SK-N-SH (cell line): ENCODE results near the gene TBXA2R. TPM values are rescaled to one million over a fixed set of nuclear protein-coding genes. Genes with fewer than 3 reads are reported as not detected.

Experiments used
- CTCF ChIA-PET: fragments of 300-600, 350-600 bp; formaldehyde crosslinking; extraction: SDS; loops from one replicate; lab custom pipeline; 2021; lab: Yijun Ruan, JAX
- POLR2A ChIA-PET: fragments of 350-600 bp; sonication (Branson Sonifier 250); formaldehyde crosslinking; extraction: SDS; loops from one replicate; lab custom pipeline; 2020; ENCODE audit warnings: antibody characterized with exemption, inconsistent platforms; lab: Yijun Ruan, JAX
- DNase-seq: peaks from one replicate; pipeline ENCODE4 v3.0.0; 2012
- H2AFZ ChIP-seq: fragments of 200-600 bp; sonication (generic); 2 replicates; pipeline ENCODE4 v1.8.1; 2016; ENCODE audit warnings: antibody characterized with exemption, mild to moderate bottlenecking, low read depth
- H3F3A ChIP-seq: fragments of 200-600 bp; sonication (generic); replicated peaks from 2 replicates; pipeline ENCODE3; 2016; ENCODE audit warnings: antibody characterized with exemption, mild to moderate bottlenecking; ENCODE audit not compliant: insufficient read depth
- H3K27ac ChIP-seq, 2 experiments: fragments of 200-500 bp in 1 of 2; fragments of 200-600 bp in 1 of 2; sonication (Bioruptor generic) in 1 of 2; sonication (generic), shearing (Covaris generic) in 1 of 2; 2 replicates each; pipeline versions ENCODE4 v1.5.1 to v1.6.1; 2014 to 2016; ENCODE audit warnings: low read depth in 2 of 2, inconsistent platforms in 1 of 2, low read length in 1 of 2, mild to moderate bottlenecking in 1 of 2, mixed read lengths in 1 of 2
- H3K27me3 ChIP-seq: fragments of 200-600 bp; sonication (generic), shearing (Covaris generic); 2 replicates; pipeline ENCODE4 v1.6.1; 2016; ENCODE audit warnings: mixed run types; ENCODE audit not compliant: insufficient read depth
- H3K36me3 ChIP-seq, 2 experiments: fragments of 200-500 bp in 1 of 2; fragments of 200-600 bp in 1 of 2; sonication (Bioruptor generic) in 1 of 2; sonication (generic) in 1 of 2; replicated peaks in 1 of 2; 2 replicates each; pipeline versions ENCODE3 to v1.5.1; 2014 to 2016; ENCODE audit warnings: low read length in 1 of 2, mild to moderate bottlenecking in 1 of 2; ENCODE audit not compliant: insufficient read depth in 2 of 2, control insufficient read depth in 1 of 2
- H3K4me1 ChIP-seq, 2 experiments: fragments of 200-500 bp in 1 of 2; fragments of 200-600 bp in 1 of 2; sonication (Bioruptor generic) in 1 of 2; sonication (generic), shearing (Covaris generic) in 1 of 2; 2 replicates each; pipeline versions ENCODE4 v1.5.1 to v1.6.1; 2014 to 2016; ENCODE audit warnings: low read depth in 1 of 2, low read length in 1 of 2, mixed run types in 1 of 2; ENCODE audit not compliant: insufficient read depth in 2 of 2, control insufficient read depth in 1 of 2
- H3K4me2 ChIP-seq: fragments of 200-600 bp; sonication (generic), shearing (Covaris generic); 2 replicates; pipeline ENCODE4 v1.6.1; 2017; ENCODE audit warnings: mixed run types
- H3K4me3 ChIP-seq, 2 experiments: fragments of 200-500 bp in 1 of 2; fragments of 200-600 bp in 1 of 2; sonication (Bioruptor generic) in 1 of 2; sonication (generic), shearing (Covaris generic) in 1 of 2; 2 replicates each; pipeline versions ENCODE4 v1.5.1 to v1.8.1; 2014 to 2016; ENCODE audit warnings: low read depth in 2 of 2, inconsistent platforms in 1 of 2, low read length in 1 of 2, mild to moderate bottlenecking in 1 of 2, mixed read lengths in 1 of 2, moderate library complexity in 1 of 2
- H3K79me2 ChIP-seq: fragments of 200-600 bp; sonication (generic); 2 replicates; pipeline ENCODE4 v1.8.1; 2017; ENCODE audit warnings: mild to moderate bottlenecking; ENCODE audit not compliant: insufficient read depth
- H3K9ac ChIP-seq: fragments of 200-600 bp; sonication (generic); 2 replicates; pipeline ENCODE4 v1.6.1; 2017; ENCODE audit warnings: mixed run types
- H3K9me2 ChIP-seq: fragments of 200-600 bp; sonication (generic); 2 replicates; pipeline ENCODE4 v1.6.1; 2017; ENCODE audit warnings: mixed run types
- H3K9me3 ChIP-seq: fragments of 200-600 bp; sonication (generic); 2 replicates; pipeline ENCODE4 v1.6.1; 2017; ENCODE audit warnings: mixed run types, mild to moderate bottlenecking, moderate library complexity
- H4K20me1 ChIP-seq: fragments of 200-600 bp; sonication (generic); 2 replicates; pipeline ENCODE4 v1.6.1; 2017; ENCODE audit warnings: mild to moderate bottlenecking, mixed run types; ENCODE audit not compliant: insufficient read depth
- EP300 ChIP-seq, 2 experiments: IDR thresholded peaks; 2 replicates each; pipeline versions ENCODE4 v1.4.0 to v1.6.1; 2012; ENCODE audit warnings: borderline replicate concordance in 1 of 2, low read depth in 1 of 2, low read length in 1 of 2
- EZH2phosphoT487 ChIP-seq: fragments of 200-600 bp; sonication (generic); IDR thresholded peaks from 2 replicates; pipeline ENCODE4 v1.6.1; 2017; ENCODE audit warnings: low read depth, mixed run types, mild to moderate bottlenecking, antibody characterized with exemption, moderate library complexity, borderline replicate concordance
- FOSL2 ChIP-seq: IDR thresholded peaks from 2 replicates; pipeline ENCODE4 v1.4.0; 2012; ENCODE audit warnings: low read depth, mild to moderate bottlenecking, moderate library complexity, borderline replicate concordance
- MEF2A ChIP-seq: IDR thresholded peaks from 2 replicates; pipeline ENCODE4 v1.4.0; 2012; ENCODE audit warnings: low read depth, borderline replicate concordance
- RFX5 ChIP-seq: IDR thresholded peaks from 2 replicates; pipeline ENCODE4 v1.6.1; 2012; ENCODE audit warnings: mild to moderate bottlenecking, improper control_type of control experiment, low read length
- RXRA ChIP-seq: IDR thresholded peaks from 2 replicates; pipeline ENCODE4 v1.4.0; 2012; ENCODE audit warnings: low read depth, mild to moderate bottlenecking, borderline replicate concordance
- TCF12 ChIP-seq: IDR thresholded peaks from 2 replicates; pipeline ENCODE4 v1.4.0; 2012
- TEAD4 ChIP-seq: IDR thresholded peaks from 2 replicates; pipeline ENCODE4 v1.4.0; 2012; ENCODE audit warnings: mild to moderate bottlenecking, borderline replicate concordance; ENCODE audit not compliant: insufficient read depth
- WGBS: methylation state at CpG from one replicate; pipeline ENCODE4 v1.1.6; 2017; ENCODE audit warnings: low lambda C conversion rate; 5-methylcytosine and 5-hydroxymethylcytosine counted together
- polyA plus RNA-seq, 3 experiments: library from polyadenylated mRNA; depleted of rRNA; stranded (reverse); fragments of >200 nt; gene quantifications; 2 replicates each; pipeline ENCODE4 v1.2.3, GENCODE V29; 2012
- TF ChIP-seq, protein P1 (sequence below): fragments of 200-600 bp; sonication (generic); IDR thresholded peaks from 2 replicates; pipeline ENCODE4 v1.6.1; 2017; ENCODE audit warnings: antibody characterized with exemption, mild to moderate bottlenecking, moderate library complexity
- TF ChIP-seq, protein P2 (sequence below): fragments of 150-350 bp; IDR thresholded peaks from 2 replicates; pipeline ENCODE4 v1.6.1; 2017; ENCODE audit warnings: antibody characterized with exemption, low read length, low read depth, borderline replicate concordance
- TF ChIP-seq, protein P3 (sequence below): IDR thresholded peaks from 2 replicates; pipeline ENCODE4; 2012
- TF ChIP-seq, protein P4 (sequence below): fragments of 150-350 bp; IDR thresholded peaks from 2 replicates; pipeline ENCODE4 v1.6.1; 2016; ENCODE audit warnings: mild to moderate bottlenecking, low read depth, low read length
- TF ChIP-seq, protein P5 (sequence below): IDR thresholded peaks from 2 replicates; pipeline ENCODE4 v1.4.0; 2012; ENCODE audit warnings: low read depth
- TF ChIP-seq, protein P6 (sequence below): IDR thresholded peaks from 2 replicates; pipeline ENCODE4 v1.4.0; 2012; ENCODE audit warnings: low read depth, borderline replicate concordance

TBXA2R gene
- polyA plus RNA-seq, 1 of the 3 experiments (the other 2 are of a cell fraction) = 0.92 TPM

DNA sequence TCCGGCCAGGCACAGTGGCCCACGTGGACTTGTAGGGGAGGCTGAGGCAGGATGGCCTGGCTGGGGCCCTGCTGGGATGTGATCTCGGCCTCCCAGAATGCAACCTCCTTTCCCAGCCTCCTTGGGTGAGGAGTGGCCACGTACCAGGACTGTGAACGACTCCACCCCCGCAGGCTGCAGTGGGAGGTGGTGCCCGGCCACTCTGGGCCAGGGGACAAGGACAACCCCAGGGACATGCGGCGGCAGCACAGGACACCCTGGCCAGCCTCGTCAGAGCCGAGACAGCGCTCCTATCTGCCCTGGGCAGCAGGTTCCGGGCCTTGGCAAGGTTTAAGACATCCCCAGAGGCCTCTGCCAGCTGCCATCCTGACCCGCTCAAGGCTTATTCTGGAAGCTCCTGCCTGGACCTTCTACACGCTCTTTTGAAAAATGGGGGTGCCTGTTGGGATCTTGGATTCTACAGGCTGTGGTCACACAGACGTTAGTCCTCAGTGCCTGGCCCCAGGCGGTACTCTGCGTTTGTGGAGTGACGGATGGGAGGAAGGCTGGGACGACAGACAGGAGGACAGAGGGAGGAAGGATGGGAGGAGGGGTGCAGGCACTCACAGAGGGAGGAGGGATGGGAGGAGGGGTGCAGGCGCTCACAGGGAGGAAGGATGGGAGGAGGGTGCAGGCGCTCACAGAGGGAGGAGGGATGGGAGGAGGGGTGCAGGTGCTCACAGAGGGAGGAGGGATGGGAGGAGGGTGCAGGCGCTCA lies 39.8 kb upstream of the TBXA2R start:
- Histone ChIP-seq H3K9me2 (no peaks in the 10 kb centered on the region), H2AFZ (no peak overlapping the region), H3K9ac (no peak overlapping the region), H3K27me3 (no peaks in the 10 kb centered on the region), H4K20me1 (no peaks in the 10 kb centered on the region), H3K4me1 (no peaks in the 10 kb centered on the region), H3K9me3 (no peaks in the 10 kb centered on the region), H3K4me3 (no peak overlapping the region), H3K4me2 (no peak overlapping the region), H3F3A (no peaks in the 10 kb centered on the region), H3K27ac (no peak overlapping the region), H3K79me2 (no peaks in the 10 kb centered on the region), H3K36me3 (peaks cover 5 to 10% of the 10 kb centered on the region in 2 experiments)
- CTCF ChIA-PET = interaction anchor here (2.3 kb wide), 1 partner anchor 19 kb away, joined by 9 read pairs; no protein-coding TSS in a partner anchor
- 94% methylated on average over 20 of the region's 23 CpGs for WGBS
- POLR2A ChIA-PET = no interaction called here
- no peak for DNase-seq
- TF ChIP-seq TCF12 (no peak), TEAD4 (no peak), EP300 (IDR thresholded peaks at IDR 0.05; ENCODE audit: borderline replicate concordance in 1 of 2, low read depth in 1 of 2, low read length in 1 of 2) (no peak)
- TF ChIP-seq, protein P1, sequence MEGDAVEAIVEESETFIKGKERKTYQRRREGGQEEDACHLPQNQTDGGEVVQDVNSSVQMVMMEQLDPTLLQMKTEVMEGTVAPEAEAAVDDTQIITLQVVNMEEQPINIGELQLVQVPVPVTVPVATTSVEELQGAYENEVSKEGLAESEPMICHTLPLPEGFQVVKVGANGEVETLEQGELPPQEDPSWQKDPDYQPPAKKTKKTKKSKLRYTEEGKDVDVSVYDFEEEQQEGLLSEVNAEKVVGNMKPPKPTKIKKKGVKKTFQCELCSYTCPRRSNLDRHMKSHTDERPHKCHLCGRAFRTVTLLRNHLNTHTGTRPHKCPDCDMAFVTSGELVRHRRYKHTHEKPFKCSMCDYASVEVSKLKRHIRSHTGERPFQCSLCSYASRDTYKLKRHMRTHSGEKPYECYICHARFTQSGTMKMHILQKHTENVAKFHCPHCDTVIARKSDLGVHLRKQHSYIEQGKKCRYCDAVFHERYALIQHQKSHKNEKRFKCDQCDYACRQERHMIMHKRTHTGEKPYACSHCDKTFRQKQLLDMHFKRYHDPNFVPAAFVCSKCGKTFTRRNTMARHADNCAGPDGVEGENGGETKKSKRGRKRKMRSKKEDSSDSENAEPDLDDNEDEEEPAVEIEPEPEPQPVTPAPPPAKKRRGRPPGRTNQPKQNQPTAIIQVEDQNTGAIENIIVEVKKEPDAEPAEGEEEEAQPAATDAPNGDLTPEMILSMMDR = no peak
- TF ChIP-seq, protein P2, sequence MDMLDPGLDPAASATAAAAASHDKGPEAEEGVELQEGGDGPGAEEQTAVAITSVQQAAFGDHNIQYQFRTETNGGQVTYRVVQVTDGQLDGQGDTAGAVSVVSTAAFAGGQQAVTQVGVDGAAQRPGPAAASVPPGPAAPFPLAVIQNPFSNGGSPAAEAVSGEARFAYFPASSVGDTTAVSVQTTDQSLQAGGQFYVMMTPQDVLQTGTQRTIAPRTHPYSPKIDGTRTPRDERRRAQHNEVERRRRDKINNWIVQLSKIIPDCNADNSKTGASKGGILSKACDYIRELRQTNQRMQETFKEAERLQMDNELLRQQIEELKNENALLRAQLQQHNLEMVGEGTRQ = no peak

DNA sequence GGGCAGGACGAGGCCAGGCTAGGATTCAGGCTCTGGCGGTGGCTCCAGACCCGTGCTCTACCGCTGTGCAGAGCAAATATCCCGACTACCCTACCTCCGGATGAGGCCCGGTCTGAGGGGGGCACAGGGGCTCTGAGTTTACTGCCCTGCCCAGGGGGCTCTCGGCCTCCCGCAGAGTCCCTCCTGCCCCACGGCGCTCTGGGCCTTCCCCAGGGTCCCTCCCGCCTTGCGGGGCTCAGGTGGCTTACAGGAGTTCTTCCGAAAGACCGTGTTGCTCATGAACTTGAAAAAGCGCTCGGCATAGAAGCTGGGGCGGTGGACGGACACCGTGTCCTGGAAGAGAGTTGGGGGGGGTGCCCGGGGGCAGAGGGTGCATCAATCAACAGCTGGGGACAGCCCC lies 39.1 kb upstream of the TBXA2R start:
- POLR2A ChIA-PET = no interaction called here
- no peaks in the 10 kb centered on the region for H3F3A ChIP-seq
- no peaks in the 10 kb centered on the region for H3K9me3 ChIP-seq
- no peak overlapping the region for H3K4me3 ChIP-seq
- H3K79me2 ChIP-seq = no peaks in the 10 kb centered on the region
- CTCF ChIA-PET = interaction anchor here (2.3 kb wide), 1 partner anchor 20 kb away, joined by 9 read pairs; no protein-coding TSS in a partner anchor
- WGBS = 89% methylated on average over 14 of the region's 21 CpGs
- no peak overlapping the region for H2AFZ ChIP-seq
- H3K9ac ChIP-seq = no peak overlapping the region
- DNase-seq = no peak
- H3K36me3 ChIP-seq = peaks cover 0 to 11% of the 10 kb centered on the region in 2 experiments
- H3K4me2 ChIP-seq = no peak overlapping the region
- no peaks in the 10 kb centered on the region for H4K20me1 ChIP-seq
- H3K27ac ChIP-seq = no peak overlapping the region
- no peak for TF ChIP-seq MEF2A
- no peaks in the 10 kb centered on the region for H3K4me1 ChIP-seq
- no peaks in the 10 kb centered on the region for H3K9me2 ChIP-seq
- no peaks in the 10 kb centered on the region for H3K27me3 ChIP-seq

DNA sequence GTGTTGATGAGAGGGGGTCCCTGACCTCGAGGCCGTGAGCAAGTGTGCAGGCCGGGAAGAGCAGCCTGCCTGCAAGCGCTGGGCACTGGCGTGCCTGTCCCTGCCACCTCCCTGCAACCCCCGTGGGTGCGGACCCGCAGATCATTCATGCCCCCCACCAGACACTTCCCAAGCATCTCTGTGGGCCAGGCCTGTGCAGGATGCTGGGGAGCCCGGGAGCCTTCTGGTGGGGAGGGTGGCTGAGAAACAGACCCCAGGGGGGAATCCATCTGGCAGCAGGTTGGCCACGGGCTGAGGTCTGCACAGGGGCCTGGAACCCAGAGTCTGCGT lies 38.4 kb upstream of the TBXA2R start:
- DNase-seq = no peak
- WGBS = 80% methylated on average over 9 of the region's 11 CpGs
- no peaks in the 10 kb centered on the region for H3K9me2 ChIP-seq
- peaks cover 0 to 11% of the 10 kb centered on the region in 2 experiments for H3K36me3 ChIP-seq
- no peak overlapping the region for H3K27ac ChIP-seq
- ChIA-PET POLR2A (no interaction called here), CTCF (no interaction called here)
- H3K27me3 ChIP-seq = no peaks in the 10 kb centered on the region
- no peak overlapping the region for H2AFZ ChIP-seq
- no peaks in the 10 kb centered on the region for H3F3A ChIP-seq
- no peaks in the 10 kb centered on the region for H3K79me2 ChIP-seq
- no peaks in the 10 kb centered on the region for H3K4me1 ChIP-seq
- no peak overlapping the region for H3K4me2 ChIP-seq
- no peaks in the 10 kb centered on the region for H4K20me1 ChIP-seq
- H3K4me3 ChIP-seq = no peak overlapping the region
- no peaks in the 10 kb centered on the region for H3K9me3 ChIP-seq
- H3K9ac ChIP-seq = no peak overlapping the region
- TF ChIP-seq, protein P3, sequence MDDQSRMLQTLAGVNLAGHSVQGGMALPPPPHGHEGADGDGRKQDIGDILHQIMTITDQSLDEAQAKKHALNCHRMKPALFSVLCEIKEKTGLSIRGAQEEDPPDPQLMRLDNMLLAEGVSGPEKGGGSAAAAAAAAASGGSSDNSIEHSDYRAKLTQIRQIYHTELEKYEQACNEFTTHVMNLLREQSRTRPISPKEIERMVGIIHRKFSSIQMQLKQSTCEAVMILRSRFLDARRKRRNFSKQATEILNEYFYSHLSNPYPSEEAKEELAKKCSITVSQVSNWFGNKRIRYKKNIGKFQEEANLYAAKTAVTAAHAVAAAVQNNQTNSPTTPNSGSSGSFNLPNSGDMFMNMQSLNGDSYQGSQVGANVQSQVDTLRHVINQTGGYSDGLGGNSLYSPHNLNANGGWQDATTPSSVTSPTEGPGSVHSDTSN = no peak
- no peak for TF ChIP-seq EZH2phosphoT487
- TF ChIP-seq FOSL2 = no peak
- TF ChIP-seq, protein P4, sequence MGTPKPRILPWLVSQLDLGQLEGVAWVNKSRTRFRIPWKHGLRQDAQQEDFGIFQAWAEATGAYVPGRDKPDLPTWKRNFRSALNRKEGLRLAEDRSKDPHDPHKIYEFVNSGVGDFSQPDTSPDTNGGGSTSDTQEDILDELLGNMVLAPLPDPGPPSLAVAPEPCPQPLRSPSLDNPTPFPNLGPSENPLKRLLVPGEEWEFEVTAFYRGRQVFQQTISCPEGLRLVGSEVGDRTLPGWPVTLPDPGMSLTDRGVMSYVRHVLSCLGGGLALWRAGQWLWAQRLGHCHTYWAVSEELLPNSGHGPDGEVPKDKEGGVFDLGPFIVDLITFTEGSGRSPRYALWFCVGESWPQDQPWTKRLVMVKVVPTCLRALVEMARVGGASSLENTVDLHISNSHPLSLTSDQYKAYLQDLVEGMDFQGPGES = no peak
- TF ChIP-seq RXRA = no peak
- TF ChIP-seq, protein P5, sequence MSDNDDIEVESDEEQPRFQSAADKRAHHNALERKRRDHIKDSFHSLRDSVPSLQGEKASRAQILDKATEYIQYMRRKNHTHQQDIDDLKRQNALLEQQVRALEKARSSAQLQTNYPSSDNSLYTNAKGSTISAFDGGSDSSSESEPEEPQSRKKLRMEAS = no peak
- TF ChIP-seq RFX5 = no peak
- TF ChIP-seq, protein P6, sequence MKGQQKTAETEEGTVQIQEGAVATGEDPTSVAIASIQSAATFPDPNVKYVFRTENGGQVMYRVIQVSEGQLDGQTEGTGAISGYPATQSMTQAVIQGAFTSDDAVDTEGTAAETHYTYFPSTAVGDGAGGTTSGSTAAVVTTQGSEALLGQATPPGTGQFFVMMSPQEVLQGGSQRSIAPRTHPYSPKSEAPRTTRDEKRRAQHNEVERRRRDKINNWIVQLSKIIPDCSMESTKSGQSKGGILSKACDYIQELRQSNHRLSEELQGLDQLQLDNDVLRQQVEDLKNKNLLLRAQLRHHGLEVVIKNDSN = no peak
